Subcutaneous adipose tissue (tissue), 4 donors: ENCODE data around the gene CDKN1C. TPM values are rescaled to one million over a fixed set of nuclear protein-coding genes. Genes with fewer than 3 reads are reported as not detected.

Experiments used
- CTCF ChIP-seq: fragments of 450-650 bp; IDR thresholded peaks from one replicate; pipeline ENCODE4 v1.5.1; 2016; ENCODE audit warnings: low read depth, mild to moderate bottlenecking, control low read depth, antibody characterized with exemption, moderate library complexity
- total RNA-seq, 4 donors: library from RNA; depleted of rRNA; stranded (reverse); fragments of >200 nt; gene quantifications; one replicate each; pipeline ENCODE4 v1.1.0, GENCODE V29; 2016

Gene CDKN1C
- total RNA-seq, 4 donors from 2014 or later: 73.3 to 347 (median 166) TPM

- TF ChIP-seq CTCF: no peak
These were observed 16.5 kb upstream of the CDKN1C start for GRCh38 chr11:2901854-2902783.

GRCh38 chr11:2901196-2901796, 15.7 kb upstream of the CDKN1C start:
- TF ChIP-seq CTCF: no peak

GRCh38 chr11:2899080-2899783, 13.7 kb upstream of the CDKN1C start:
- TF ChIP-seq CTCF: no peak

- no peak for TF ChIP-seq CTCF
These were observed 12.9 kb upstream of the CDKN1C start for GRCh38 chr11:2898366-2899079.

GRCh38 chr11:2897048-2897447, 11.5 kb upstream of the CDKN1C start:
- no peak for TF ChIP-seq CTCF

GRCh38 chr11:2896047-2896446, 10.5 kb upstream of the CDKN1C start:
- no peak for TF ChIP-seq CTCF

GRCh38 chr11:2893935-2894334, 8.4 kb upstream of the CDKN1C start:
- no peak for TF ChIP-seq CTCF
